NCI-H446 (cell line): ENCODE measurements around the gene SERPING1.
"Not testable (repeated sequence)": the region's sequence is repeated elsewhere in the genome, so short reads cannot be mapped to it uniquely, and the experiment has no call there.

Experiments
- DNase-seq, 2 experiments: peaks; one replicate each; lab custom pipeline; 2025; lab: John Stamatoyannopoulos, UW

SERPING1 gene

GRCh38 chr11:57638005-57638781 is 40.7 kb downstream of the SERPING1 start:
- peak; percentile 60 to 83 for DNase-seq

- no peak for DNase-seq
Observed at GRCh38 chr11:57638811-57639320, 41.4 kb downstream of the SERPING1 start.

DNA sequence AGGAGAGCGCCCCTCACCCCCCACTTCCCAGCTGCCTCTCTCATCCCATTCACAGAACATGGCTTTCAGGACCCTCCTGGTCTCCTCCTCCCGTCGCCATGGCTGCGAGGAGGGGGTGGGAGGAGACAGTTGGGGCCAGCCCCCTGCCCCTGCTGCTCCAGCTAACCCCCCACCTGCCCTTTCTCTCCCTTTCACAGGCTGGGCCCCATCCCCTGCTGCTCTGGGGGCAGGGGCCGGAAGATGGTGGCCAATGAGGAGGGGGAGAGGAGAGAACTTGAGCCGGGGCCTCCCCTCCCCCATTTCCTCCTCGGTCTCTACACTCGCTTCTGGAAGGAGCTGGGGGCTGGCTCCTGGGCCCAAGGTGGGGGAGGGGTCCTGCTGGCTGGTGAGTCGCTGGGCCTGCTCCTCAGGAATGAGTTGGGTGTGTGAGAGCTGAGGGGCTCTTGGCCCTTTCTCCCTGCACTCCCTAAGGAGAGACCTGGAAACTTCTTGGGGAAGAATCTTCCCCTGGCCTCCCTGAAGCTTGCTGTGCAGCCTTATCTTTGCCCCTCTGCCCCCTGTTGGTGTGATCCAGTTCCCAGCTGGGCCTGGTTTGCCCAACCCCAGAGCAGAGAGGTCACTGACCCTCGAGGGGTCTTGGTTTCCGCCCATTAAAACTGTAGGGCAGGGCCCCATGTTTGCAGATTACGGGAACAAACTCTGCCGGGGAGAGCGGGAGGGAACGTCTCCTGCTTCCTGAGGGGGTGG is 42.0 kb downstream of the SERPING1 start:
- no peak for DNase-seq

DNA sequence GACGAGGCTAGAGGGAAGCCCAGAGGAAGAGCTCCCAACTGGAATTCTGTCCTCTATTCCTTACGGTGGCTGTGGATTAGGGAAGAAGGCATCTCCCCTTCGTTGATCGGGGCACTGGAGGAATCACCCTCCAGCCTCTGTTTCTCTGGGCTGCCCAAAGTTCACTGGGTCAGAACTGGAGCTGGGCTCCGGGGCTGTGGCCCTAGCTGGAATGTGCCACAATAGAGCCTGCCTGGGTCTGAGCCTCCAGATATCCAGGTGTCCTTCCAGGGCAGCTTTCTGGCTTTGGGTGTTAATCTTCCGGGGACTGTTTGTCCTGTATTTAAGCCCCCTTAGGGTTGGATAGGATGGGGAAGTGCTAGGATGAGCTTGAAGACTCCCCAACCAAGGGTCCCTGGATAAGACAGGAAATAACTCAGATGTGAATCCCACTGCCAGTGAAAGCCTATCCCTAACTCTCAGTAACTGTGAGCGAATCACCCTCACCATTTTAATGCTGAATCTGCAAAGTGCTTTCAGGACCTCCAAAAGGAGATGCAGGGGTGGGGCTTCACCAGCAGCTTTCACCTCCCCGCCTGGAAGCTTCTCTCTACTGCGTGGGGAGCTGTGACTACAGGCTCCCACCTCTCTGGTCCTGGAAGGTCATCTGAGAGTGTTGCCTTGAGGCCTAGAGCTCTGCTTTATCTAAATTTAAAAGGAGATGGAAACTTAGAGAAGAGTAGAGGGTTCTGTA is 42.7 kb downstream of the SERPING1 start:
- no peak for DNase-seq

GRCh38 chr11:57641011-57641807 is 43.7 kb downstream of the SERPING1 start:
- DNase-seq: peak; percentile 49 to 56

DNA sequence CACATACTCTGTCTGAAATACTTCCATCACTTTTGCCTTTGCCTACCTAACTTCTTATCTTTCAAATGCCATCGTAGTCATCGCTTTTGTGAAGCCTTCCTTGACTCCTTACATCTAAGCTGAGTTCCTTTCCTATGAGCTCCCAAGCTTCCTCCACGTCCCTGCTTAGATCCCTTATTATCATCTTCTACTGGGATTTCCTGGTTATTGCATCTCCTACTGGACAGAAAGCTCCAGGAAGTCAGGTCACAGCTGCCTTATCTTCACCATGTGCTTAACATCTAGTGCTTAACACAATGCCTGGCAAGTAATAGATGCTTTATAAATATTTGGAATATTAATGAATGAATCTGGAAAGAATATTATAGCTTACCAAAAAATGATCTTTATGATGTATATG is 46.3 kb downstream of the SERPING1 start:
- no peak for DNase-seq

DNA sequence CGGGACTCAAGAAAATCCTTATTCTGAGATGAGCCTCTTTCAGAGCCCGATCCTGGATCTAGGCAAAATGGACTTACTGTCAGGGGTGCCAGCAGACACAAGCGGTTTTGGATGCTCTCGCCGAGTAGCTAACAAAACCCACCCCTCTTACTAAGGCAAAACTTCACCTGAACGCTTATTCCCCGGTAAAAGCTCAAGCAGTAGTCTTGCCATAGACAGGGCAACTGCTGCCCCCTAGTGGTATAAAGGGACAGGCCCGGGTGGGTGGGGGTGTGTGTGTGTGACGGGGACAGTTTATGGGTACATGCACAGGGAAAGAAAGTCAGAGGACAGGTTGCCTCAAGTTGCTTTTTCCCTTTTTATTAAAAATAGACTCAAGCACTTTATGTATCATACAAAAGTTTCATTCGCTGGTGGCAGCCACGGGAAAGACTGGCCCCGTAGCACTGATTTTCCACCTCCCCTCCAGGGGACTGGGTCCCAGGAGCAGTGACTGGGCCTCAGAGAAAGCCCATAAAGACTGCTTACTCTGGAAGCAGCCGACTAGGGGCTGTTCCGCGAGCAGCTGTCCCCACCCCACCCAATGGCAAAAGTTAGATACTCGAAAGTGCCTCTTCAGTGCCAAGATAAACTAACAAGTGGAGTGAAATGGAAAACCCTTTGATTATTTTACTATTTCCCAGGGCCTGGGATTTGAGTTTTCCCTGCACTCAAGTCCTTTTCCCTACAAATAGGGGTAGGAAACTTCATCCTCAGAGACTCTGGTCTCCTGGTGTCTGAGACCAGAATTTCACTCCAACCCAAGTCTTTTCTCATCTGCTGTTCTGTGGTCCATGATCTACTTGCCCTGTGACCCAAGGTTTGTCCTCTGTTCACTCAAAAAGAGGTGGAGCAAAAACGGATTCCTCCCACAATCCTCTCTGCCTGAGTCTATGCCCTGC is 47.5 kb downstream of the SERPING1 start:
- peak; percentile 70 to 72 for DNase-seq

DNA sequence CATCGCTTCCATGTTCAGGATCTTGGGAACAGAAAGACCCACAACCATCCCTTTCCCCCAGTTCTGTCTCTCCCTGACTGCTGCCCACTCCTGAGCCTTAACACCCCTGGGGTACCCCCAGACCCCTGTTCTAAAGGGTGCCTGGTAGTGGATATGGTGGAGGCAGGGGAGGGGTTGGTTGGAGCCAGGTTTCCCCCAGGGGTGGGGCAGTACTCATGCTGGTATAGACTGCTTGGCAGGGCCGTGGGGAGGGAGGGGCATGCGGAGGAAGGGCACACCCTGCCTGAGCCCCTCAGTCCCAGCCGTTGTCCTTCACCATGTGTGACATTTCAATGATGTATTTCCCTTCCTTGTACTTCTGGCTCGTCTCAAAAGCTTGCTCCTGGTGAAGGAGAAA is 48.2 kb downstream of the SERPING1 start:
- DNase-seq: no peak

DNA sequence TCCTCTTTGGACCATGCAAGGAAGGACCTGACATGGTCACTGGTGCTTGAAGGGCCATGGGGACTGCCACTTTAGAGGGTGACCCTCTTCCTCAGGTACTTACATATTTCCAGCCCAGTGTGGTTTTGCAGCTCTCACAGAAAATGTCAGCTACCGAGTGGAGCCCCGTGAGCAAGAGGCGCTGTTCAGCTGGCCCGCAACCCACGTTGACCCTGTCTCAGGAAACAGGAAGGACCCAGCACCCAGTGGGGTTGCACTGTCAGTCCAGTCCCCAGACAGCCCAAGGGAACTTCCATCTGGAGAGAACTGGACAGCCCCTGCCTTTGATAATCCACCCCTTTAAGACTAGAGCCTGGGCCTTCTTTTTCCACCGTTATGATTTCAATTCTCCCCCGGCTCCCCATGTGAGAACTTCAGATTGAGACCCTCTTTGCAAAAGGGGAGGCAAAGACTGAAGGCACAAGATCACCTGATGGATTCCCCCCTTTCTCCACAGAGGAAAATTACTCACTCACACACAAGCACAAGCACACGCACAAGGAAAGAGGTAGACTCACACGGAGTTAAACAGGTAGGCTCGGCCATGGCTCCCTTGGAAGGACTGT is 48.8 kb downstream of the SERPING1 start:
- no peak for DNase-seq

DNA sequence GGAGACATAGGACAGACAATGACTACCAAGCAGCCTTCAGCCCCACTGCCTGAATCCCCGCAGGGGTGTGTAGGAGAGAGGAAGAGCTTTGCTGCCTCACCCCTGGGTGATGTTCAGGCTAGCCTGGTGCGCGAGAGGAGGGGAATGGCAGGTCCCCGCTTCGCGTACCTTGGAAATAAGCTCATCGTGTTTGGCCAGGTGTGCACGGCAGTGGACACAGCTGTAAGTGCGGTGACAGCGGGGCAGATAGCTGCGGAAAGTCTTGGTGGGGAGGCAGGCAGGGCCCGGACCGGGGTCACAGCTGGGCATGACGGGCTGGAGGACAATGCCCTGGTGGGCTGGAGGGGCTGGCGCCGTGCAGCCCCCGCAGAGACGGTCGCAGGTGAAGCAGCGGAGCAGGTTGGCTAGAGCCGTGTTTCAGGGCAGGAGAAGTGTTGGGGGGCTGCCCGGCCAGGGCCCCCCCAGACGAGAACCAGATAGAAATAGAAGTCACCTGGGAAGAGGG is 49.4 kb downstream of the SERPING1 start:
- DNase-seq: no peak

DNA sequence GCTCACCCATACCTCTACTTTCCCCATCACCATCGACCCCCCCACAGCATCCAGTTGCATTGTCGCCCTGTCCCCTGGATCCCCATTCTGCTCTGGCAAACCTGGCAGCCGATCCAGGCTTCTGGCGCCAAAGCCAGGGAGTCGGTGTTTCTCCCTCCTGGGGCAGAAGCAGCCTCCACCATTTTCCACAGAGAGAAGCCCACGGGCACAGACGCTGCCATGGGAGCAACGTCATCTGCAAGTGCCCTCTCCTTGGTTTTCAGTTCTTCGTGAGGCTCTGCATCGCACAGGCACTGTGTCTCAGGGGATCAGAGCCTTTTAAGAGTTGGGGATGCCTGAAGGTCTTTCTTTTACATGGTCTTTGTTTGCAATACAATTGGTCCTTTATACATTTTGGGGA is 49.9 kb downstream of the SERPING1 start:
- DNase-seq: no peak

GRCh38 chr11:57647960-57648800 is 50.7 kb downstream of the SERPING1 start:
- no peak for DNase-seq

DNA sequence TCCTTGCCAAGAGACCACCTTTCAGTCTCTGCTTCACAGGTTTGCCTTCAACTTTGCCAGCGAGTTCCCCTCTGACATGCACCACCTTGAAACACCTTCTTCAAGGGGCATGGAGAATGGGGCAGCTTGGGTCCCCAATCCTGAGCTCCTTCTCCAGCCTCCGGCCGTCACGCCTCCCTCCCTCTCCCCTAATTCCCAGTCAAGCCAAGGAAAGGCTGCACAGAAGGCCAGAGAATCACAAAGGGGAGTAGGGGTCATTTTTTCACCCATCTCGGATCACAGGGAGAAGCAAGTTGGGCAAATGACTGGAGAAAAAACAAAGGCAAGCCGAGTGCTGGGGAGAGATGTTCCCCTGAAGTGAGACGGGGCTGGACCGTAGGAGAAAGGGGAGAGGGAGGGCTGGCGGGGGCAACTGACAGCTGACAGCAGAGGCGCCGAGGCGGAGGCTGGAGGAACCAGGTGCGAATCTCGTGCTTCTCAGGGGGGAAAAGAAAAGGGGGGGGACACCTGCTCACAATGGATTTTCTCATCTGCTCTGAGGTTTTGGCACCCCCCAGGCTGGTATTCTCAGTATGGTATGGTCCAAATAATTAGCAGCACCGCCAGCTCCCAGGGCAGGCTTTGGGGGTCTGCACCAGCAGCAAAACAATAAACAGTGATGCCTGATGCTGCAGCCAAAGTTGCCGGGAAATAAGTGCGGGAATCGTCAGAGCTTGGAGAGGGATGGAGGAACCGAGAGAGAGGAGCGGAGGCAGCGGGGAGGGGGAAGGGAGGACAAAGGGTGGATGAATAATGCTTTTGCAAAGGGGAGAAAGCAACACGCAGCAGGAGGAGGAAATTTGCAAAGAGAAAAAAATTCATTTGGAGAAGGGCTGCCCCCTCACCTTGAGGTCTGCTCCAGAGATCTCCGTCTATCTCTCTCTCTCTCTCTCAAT is 51.6 kb downstream of the SERPING1 start:
- no peak for DNase-seq

- peak in 1 of 2 experiments; percentile 45 for DNase-seq
Observed at GRCh38 chr11:57649826-57650738, 52.6 kb downstream of the SERPING1 start, which contains the start of gene YPEL4. Gene YPEL4, minus strand, starts transcription at chr11:57649912. Its CDS starts 2,805 bp downstream, at chr11:57647107.

GRCh38 chr11:57650739-57651090 is 53.2 kb downstream of the SERPING1 start:
- DNase-seq: no peak

- no peak for DNase-seq
Observed at GRCh38 chr11:57651408-57651807, 53.9 kb downstream of the SERPING1 start.

GRCh38 chr11:57652230-57652629 is 54.7 kb downstream of the SERPING1 start:
- DNase-seq: not testable (repeated sequence)
